A673 (cell line): ENCODE results near the gene MSANTD2. TPM values are rescaled to one million over a fixed set of nuclear protein-coding genes. Genes with fewer than 3 reads are reported as not detected.

ENCODE experiments used
- BruUV-seq: library from RNA; stranded (reverse); fragments of 400-500 nt; replicated peaks from 2 replicates; lab custom pipeline; 2021; lab: Mats Ljungman, UMichigan
- CTCF ChIA-PET: fragments of 300-600 bp; sonication (Branson Sonifier 250); formaldehyde crosslinking; loops from one replicate; lab custom pipeline; 2022; ENCODE audit warnings: antibody characterized with exemption; lab: Charles Lee
- POLR2A ChIA-PET: fragments of 300-600 bp; sonication (Branson Sonifier 250); formaldehyde crosslinking; loops from one replicate; lab custom pipeline; 2022; ENCODE audit warnings: antibody characterized with exemption; ENCODE audit not compliant: low non-redundant PET; lab: Charles Lee
- DNase-seq: peaks from one replicate; pipeline ENCODE4 v3.0.0-alpha.2; 2015; ENCODE audit warnings: low spot score
- H3K27ac ChIP-seq: fragments of 200-600 bp; sonication (generic); 2 replicates; pipeline ENCODE4 v1.5.1; 2016; ENCODE audit warnings: mixed run types, low read depth, mild to moderate bottlenecking, mixed read lengths, antibody characterized with exemption, low read length; ENCODE audit not compliant: poor library complexity, severe bottlenecking
- H3K27me3 ChIP-seq: fragments of 200-600 bp; sonication (generic); replicated peaks from 2 replicates; pipeline ENCODE4 v1.6.1; 2017; ENCODE audit warnings: mixed run types, low read depth, mild to moderate bottlenecking, mixed read lengths, antibody characterized with exemption, low read length; ENCODE audit not compliant: insufficient read depth, poor library complexity
- H3K36me3 ChIP-seq: fragments of 200-600 bp; sonication (generic); 2 replicates; pipeline ENCODE4 v1.6.1; 2016; ENCODE audit warnings: mixed run types, mild to moderate bottlenecking, mixed read lengths, antibody characterized with exemption, low read length; ENCODE audit not compliant: insufficient read depth, poor library complexity, severe bottlenecking
- H3K4me1 ChIP-seq: fragments of 200-600 bp; sonication (generic); 2 replicates; pipeline ENCODE4 v1.6.1; 2017; ENCODE audit warnings: mixed run types, mild to moderate bottlenecking, mixed read lengths, antibody characterized with exemption, low read length; ENCODE audit not compliant: insufficient read depth, poor library complexity, severe bottlenecking
- H3K4me3 ChIP-seq: fragments of 200-600 bp; sonication (generic); 2 replicates; pipeline ENCODE4 v1.5.1; 2016; ENCODE audit warnings: low read depth, mixed run types, mild to moderate bottlenecking, mixed read lengths, low read length; ENCODE audit not compliant: poor library complexity, severe bottlenecking
- H3K9me3 ChIP-seq: fragments of 200-600 bp; sonication (generic); 2 replicates; pipeline ENCODE4 v1.6.1; 2016; ENCODE audit warnings: mixed run types, low read depth, mild to moderate bottlenecking, mixed read lengths, antibody characterized with exemption, low read length; ENCODE audit not compliant: poor library complexity, severe bottlenecking
- EZH2 ChIP-seq: fragments of 200-600 bp; sonication (generic); IDR thresholded peaks from 2 replicates; pipeline ENCODE4 v1.6.1; 2017; ENCODE audit warnings: borderline replicate concordance, low read depth, mild to moderate bottlenecking, mixed read lengths, antibody characterized with exemption, low read length; ENCODE audit not compliant: poor library complexity, severe bottlenecking
- intact Hi-C: fragments of 100-400 bp; cut with micrococcal nuclease; formaldehyde crosslinking; loops from one replicate; pipeline ENCODE4 v1.10.0; 2022; ENCODE audit not compliant: unreplicated experiment
- total RNA-seq: library from RNA; stranded (reverse); gene quantifications from 2 replicates; pipeline ENCODE4 v1.2.3, GENCODE V29; 2021
- TF ChIP-seq, protein P1 (sequence below): fragments of 300-800, 200-600 bp; sonication (generic); conservative IDR thresholded peaks from 2 replicates; pipeline ENCODE4 v1.5.1; 2017; ENCODE audit warnings: low read depth, mild to moderate bottlenecking, antibody characterized with exemption, low read length, moderate library complexity, mixed read lengths

MSANTD2 gene
- total RNA-seq, 1 experiment from 2014 or later = 33.3 TPM

DNA sequence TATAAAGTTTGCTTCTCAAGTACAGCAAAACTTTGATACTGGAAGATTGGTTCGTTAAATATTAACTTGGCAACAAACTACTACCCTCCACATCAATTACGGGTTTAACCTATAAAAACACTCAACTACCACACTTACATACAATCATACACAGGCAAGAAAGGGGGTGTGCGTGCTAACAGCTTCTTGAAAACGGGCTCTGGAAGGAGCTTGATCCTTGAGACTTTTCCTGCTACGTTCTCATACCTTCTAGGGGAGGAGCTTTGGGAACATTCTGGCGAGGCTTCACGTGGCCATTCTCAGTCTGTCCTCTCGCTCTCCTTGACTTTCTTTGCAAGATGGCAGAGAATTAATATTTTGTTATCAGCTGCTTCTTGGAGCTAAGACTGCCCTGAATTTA lies 31.3 kb downstream of the MSANTD2 start:
- Histone ChIP-seq H3K27me3 (no peaks in the 10 kb centered on the region), H3K9me3 (no peaks in the 10 kb centered on the region), H3K27ac (no peak overlapping the region), H3K4me3 (no peak overlapping the region), H3K36me3 (peaks cover 21% of the 10 kb centered on the region), H3K4me1 (no peaks in the 10 kb centered on the region)
- BruUV-seq = no TSS peak
- DNase-seq = no peak
- CTCF ChIA-PET = no interaction called here
- intact Hi-C loops = loop anchor here (10.0 kb wide), 1 partner anchor 354 kb away; no protein-coding TSS in a partner anchor
- POLR2A ChIA-PET = no interaction called here
- TF ChIP-seq EZH2 = no peak
- TF ChIP-seq, protein P1, sequence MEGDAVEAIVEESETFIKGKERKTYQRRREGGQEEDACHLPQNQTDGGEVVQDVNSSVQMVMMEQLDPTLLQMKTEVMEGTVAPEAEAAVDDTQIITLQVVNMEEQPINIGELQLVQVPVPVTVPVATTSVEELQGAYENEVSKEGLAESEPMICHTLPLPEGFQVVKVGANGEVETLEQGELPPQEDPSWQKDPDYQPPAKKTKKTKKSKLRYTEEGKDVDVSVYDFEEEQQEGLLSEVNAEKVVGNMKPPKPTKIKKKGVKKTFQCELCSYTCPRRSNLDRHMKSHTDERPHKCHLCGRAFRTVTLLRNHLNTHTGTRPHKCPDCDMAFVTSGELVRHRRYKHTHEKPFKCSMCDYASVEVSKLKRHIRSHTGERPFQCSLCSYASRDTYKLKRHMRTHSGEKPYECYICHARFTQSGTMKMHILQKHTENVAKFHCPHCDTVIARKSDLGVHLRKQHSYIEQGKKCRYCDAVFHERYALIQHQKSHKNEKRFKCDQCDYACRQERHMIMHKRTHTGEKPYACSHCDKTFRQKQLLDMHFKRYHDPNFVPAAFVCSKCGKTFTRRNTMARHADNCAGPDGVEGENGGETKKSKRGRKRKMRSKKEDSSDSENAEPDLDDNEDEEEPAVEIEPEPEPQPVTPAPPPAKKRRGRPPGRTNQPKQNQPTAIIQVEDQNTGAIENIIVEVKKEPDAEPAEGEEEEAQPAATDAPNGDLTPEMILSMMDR = no peak

DNA sequence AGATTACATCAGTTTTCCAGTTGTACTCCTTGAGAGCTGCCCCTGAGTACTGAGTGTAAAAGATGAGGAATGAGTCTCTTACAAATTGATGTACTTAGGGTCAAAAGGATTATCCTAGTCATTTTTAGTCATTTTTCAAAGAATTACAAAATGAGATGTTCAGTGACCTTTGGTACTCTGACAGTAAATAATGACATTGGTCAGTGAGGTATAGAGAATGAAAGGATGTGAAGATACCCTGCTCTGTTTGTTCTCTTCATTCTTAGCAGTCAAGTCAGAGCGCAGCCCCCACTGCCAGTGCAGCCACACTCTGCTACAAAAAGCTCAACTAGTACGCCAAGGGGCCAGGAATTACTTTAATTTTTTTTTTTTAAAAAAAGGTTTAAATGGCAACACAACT lies 34.0 kb downstream of the MSANTD2 start:
- ChIA-PET POLR2A (no interaction called here), CTCF (no interaction called here)
- intact Hi-C loops = loop anchor here (10.0 kb wide), 1 partner anchor 351 kb away; no protein-coding TSS in a partner anchor
- Histone ChIP-seq H3K9me3 (no peaks in the 10 kb centered on the region), H3K27ac (no peak overlapping the region), H3K4me3 (no peak overlapping the region), H3K27me3 (no peaks in the 10 kb centered on the region), H3K4me1 (peaks cover 10% of the 10 kb centered on the region), H3K36me3 (peaks cover 21% of the 10 kb centered on the region)
- BruUV-seq = no TSS peak
- no peak for DNase-seq
- TF ChIP-seq, protein P1 = no peak
- TF ChIP-seq EZH2 = no peak

DNA sequence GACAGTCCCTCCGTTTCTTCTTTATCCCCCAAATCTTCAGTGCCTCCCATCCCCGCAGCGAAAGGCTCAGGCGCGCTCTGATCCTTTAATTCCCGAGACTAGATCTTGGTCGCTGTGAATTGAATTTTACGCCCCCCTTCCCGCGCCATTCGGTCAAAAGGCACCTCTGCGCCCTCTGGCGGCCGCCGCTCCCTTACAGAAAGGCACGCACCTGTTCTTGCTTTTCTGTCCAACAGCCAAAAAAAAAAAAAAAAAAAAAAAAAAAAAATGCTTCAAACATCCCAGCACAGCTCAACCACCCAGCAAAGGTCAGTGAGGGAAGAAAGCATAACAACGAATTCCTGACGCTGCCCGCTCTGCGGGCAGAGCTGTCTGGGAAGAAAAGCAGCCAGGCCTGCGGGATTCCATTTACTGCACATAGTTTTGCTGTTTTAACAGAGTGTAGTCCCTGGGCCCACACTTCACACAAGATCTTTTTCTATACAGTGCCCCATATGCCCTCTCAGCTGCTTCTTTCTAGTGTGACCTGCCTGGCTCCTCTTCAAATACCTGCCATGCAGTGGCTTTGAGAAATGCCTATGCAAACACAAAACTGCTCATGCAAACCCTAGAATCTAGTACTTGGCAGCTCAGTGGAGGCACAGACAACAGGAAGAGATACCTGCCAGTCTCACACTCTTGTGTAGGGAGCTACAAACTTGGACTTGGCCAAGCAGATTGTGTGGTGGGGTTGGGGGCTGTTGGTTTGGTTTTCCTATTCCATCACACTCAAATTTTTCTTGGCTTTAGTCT lies 36.9 kb downstream of the MSANTD2 start:
- Histone ChIP-seq H3K27ac (no peak overlapping the region), H3K9me3 (no peaks in the 10 kb centered on the region), H3K4me3 (peak overlapping the region; percentile 44), H3K4me1 (peaks cover 10% of the 10 kb centered on the region), H3K27me3 (no peaks in the 10 kb centered on the region), H3K36me3 (peaks cover 21% of the 10 kb centered on the region)
- peak; percentile 90 for DNase-seq
- TF ChIP-seq EZH2 = no peak
- TF ChIP-seq, protein P1 = peak; percentile 97
- POLR2A ChIA-PET = no interaction called here
- BruUV-seq = no TSS peak
- intact Hi-C loops = loop anchor here (1.0 to 10.0 kb wide), 3 partner anchors 73 to 349 kb away; no protein-coding TSS in a partner anchor
- CTCF ChIA-PET = interaction anchor here (0.6 to 2.4 kb wide), 9 partner anchors 10 to 121 kb away, joined by 3 to 21 read pairs (median 5); partner anchors contain the start of genes SIAE and SPA17
